Erythroblast (primary cell): ENCODE data around the gene ADCK1.

Source experiments
- GATA1 ChIP-seq: IDR thresholded peaks from 2 replicates; pipeline ENCODE4 v1.6.1; 2011; ENCODE audit warnings: low read depth, mild to moderate bottlenecking, control low read depth, low read length, moderate library complexity
- POLR2A ChIP-seq: IDR thresholded peaks from 2 replicates; pipeline ENCODE4 v1.6.1; 2011; ENCODE audit warnings: mild to moderate bottlenecking, low read length

DNA sequence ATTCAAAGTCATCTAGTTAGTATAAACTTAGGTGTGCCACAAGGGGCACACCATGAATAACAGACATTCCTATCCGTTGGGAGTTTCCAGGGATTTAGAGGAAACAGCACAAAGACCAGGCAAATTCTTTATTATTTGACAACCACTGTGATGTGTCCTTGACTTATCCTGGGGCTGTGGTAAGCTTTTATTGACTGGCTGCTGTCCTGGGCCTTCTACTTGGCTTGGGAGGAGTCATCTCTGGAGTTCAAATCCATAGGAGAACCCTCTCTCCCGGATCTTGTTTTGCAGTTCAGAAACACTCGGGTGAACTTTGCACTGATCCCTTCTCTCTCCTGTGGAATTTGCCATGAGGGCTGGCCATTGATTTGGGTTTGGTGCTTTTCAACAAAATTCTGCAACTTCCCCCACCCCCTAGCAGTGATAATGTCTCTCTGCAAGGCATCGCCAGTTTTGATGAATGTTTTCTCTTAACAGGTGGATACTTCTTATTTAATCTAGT, 136.3 kb downstream of the ADCK1 start:
- TF ChIP-seq POLR2A: no peak
- no peak for TF ChIP-seq GATA1
